Measurements from ENCODE around the gene NAPB.
A peak's percentile ranks its signal among the peaks of the same experiment; 100 is the strongest.

The NAPB gene

GRCh38 chr20:23403751-23404150 is 17.5 kb downstream of the NAPB start:
- DNase-seq = no peak

DNA sequence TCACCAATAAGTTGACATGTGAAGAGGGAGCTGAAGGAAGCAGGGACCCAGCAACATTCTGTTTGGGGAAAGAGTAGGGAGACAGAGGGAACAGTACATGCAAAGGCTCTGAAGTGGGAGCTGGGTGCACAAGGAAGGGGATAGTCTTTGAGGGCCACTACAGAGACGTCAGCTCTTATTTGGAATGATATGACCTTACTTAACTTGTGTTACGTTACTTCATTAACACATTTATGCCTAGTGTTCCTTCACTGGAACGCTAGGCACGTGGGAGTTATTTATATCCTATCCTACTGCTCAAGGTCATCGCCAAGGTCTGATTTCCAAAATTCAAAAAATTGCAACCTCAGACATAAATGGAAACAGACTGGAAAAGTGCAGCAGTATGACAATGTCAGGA is 20.2 kb downstream of the NAPB start:
- DNase-seq = no peak

GRCh38 chr20:23399568-23400241 is 21.6 kb downstream of the NAPB start:
- no peak for DNase-seq

GRCh38 chr20:23397961-23398360 is 23.3 kb downstream of the NAPB start:
- DNase-seq = no peak

DNA sequence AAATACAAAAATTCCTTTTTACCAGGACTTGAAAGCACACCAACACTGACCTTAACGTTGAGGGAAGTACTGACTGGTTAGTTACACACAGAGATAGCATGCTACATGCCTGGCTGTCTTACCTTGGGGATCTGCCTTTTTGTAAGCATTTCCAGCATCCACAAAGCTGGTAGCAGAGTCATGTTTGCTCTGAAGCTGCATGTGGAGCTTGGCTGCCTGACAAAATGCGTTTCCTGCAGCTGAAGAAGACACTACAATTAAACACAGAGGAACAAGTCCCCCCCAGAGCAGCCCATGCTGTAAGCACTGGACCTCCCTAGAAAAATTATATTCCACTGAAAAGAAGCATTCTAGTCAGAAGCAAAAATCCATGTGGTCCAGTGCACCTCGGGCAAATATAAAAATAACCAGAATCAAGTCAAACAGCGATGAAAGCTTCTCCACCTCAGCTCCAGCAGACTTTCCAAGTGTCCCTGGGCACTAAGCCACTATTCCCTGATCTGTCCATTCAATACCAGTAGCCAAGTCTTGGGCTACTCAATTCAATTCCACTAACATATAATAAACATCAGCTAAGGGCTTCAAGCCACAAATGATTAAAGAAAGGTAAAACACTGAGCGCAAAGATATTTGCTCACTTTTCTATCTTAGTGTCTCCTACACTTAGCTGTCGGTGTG is 24.2 kb downstream of the NAPB start:
- DNase-seq = peak in 1 of 2 experiments; percentile 21

DNA sequence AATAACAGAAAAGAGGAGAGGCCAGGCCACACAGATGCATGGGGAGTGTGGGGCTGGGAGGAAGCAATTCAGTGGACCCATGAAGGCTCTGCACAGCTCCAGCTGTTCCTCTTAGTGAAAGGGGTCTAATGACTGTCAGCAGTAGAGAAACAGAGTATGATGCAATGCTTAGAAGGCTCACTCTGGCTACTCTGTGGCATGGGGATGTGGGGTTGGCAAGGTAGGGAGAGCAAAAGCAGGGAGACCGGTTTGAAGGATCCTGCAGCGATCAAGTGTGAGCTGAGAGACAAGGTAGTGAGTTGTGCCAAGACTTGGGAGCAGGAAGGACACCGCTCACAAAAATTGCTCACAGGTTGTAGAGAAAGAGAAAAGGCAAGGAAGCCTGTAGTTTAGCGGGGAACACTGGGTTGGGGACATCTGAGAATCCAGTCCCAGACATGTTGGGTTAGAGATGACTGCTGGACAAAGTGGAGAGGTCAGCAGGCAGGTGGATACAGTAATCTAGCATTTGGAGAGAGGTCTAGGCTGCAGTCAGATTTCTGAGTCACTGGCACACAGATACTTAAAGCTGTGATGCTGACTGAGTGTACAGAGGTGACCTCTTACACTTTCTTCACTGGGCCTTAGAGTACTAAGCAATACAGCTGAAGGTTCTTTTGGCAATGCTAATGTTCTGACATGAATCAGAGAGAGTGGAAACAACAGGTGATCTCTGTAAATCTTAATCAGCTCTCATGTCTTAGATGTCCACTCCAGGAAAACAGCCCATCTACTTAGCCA is 27.1 kb downstream of the NAPB start:
- no peak for DNase-seq

DNA sequence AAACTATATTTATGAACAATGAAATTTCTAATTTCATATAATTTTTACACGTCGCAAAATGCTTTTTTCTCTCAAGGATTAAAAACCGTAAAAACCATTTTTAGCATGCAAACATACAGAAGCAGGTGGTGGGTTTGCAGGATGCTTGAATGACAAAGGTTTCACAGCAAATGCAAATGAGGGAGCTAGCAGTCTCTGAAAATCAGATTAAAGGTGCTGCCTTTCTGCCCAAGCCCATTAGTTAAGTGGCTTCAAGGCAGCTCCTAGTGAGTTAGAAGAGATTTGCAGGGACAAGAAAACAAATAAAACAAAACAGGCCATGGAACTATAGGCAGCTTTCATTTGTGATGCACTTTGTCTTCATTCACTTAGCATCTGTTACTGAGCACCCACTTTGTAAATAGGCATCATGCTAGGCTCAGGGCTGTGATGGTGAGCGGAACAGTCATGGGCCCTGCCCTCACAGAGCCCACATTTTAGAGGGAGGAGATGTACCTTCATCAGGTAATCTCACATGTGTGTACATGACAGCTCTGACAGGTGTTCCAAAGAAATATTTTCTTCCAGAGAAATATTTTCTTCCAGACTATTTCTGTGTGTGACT is 29.5 kb downstream of the NAPB start:
- DNase-seq = no peak

DNA sequence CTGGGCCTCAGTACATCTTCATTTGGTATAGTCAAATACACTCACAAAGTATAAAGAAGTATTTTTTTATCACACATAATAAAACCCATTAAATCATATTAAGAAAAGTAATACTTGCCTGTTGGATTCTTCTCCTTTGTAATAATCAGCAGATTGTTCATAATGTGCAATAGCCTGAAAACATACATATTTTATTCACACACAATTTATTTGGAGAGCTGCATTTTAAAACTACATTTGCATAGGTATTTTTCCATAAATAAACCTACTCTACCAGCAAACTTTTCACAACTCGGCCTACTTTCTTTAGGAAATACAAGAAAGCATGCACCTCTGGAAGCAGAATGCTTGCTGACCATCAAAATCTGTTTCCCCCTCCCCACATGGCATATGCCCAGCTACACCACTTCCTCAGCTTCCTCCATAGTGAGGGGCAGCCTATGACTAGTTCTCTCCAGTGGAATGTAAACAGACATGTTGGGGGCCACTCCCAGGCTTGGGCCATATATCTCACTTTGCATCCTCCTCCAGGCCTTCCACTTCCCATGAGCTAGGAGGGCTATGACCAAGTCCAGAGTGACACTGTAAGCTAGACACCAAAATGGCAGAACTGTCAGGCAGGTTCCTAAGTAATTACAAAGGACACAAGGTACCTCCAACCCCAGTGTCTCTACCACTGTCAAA is 31.1 kb downstream of the NAPB start:
- no peak for DNase-seq

DNA sequence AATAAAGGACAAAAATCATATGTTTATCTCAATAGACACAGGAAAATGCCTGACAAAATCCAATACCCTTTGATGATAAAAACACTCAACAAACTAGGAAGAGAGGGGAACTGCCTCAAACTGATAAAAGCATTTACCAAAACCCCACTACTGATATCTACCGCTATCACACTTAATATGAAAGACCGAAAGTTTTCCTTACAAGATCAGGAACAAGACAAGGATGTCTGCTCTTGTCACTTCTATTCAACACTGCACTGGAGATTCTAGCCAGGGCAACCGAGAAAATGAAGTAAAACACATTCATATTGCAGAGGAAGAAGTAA is 34.2 kb downstream of the NAPB start:
- DNase-seq = no peak

- no peak for DNase-seq
These were observed 34.8 kb downstream of the NAPB start for GRCh38 chr20:23386304-23387117.

DNA sequence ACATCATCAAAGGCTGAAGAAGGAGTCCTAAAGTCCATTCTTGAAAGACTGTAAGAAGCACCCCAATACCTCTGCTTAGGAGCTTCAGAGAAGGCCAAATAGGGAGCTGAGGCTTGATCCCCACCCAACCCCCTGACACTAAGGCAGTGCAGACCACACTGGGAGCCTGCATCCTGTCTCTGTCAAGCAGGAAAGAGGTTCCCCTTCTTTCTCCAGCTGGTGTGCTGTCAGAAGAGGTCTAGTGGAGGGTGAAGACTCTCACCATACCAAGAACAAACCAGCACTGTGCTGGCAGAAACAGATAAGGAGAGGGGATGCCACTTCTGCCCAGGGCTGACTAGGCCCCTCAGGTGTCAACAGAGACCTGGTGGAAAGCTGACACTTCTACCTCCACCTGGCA is 39.4 kb downstream of the NAPB start:
- DNase-seq = no peak

DNA sequence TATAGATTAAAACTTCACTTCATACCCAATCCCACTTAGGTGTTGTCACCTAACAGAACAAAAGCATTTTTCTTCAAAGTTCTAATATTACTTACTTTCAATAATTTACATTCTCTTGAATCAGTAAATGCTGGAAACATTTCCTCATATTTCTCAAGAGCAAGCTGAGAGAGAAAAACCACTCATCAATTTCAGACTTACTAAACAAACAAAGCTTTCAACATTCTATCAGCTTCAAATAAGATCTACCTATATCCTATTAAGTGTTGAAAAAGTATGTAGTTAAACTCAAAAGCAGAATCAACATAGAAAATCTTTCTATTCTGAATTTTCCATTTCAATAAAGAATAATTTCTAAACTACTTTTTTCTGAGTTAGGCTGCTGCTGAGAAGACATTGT is 41.5 kb downstream of the NAPB start:
- no peak for DNase-seq

DNA sequence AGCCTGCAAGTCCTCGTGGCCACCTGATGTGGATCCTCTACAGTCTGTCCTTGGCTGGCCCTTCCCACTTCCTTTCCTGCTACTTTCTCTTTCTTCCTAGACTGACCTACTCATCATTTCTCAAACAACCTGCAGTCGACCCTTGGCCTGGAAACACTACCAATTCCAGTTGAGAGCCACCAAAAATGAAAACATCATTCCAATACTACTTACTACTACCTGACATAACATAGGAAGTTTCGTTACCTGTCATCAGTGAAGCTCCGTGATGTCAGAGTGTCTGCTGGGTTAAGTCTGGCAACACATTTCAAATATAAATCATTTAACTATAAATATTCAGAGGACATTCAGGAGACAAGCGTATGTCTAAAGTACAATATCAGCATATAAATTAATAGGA is 45.5 kb downstream of the NAPB start:
- DNase-seq = no peak

DNA sequence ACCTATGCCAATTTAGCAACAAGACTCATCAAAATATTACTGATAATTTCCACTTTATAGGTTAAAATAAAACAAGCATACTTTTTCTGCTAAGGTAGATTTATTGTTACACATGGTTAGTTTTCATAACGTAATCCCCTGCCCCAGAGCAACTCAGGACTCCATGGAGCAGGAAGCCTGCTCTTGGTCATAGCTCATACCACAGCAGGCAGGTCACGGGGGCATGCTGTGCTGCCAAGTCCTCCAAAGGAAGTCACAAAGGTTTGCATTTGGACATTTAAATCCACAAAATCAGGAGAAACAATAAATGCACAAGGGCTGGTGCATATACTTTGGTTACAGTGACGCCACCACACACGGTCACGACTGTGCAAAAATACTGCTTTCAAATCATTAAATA is 46.8 kb downstream of the NAPB start:
- no peak for DNase-seq

DNA sequence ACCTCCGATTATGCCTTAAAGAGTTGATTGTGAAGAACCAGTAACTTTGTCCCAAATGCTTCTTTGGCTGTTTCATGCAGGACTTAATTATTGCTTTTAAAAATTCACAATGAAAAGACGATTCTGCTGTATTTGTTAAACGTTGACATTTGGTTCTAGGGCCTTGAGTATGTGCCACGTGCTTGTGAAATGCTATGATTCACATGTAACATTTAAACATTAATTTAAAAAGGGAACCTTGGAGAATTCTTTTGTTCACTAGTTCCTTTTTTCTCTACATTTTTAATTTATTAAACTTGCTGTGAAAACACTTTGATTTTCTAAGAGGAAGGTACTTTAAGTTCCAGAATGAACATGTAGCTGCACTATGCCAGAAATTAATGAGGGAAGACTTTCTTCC is 49.8 kb downstream of the NAPB start:
- no peak for DNase-seq

GRCh38 chr20:23370873-23371272 is 50.4 kb downstream of the NAPB start:
- no peak for DNase-seq

GRCh38 chr20:23370274-23370673 is 51.0 kb downstream of the NAPB start:
- DNase-seq = no peak

- DNase-seq = no peak
These were observed 52.0 kb downstream of the NAPB start for GRCh38 chr20:23369072-23369823.

GRCh38 chr20:23368316-23369071 is 52.8 kb downstream of the NAPB start:
- DNase-seq = no peak

- no peak for DNase-seq
These were observed 53.5 kb downstream of the NAPB start for GRCh38 chr20:23367770-23368169.

DNA sequence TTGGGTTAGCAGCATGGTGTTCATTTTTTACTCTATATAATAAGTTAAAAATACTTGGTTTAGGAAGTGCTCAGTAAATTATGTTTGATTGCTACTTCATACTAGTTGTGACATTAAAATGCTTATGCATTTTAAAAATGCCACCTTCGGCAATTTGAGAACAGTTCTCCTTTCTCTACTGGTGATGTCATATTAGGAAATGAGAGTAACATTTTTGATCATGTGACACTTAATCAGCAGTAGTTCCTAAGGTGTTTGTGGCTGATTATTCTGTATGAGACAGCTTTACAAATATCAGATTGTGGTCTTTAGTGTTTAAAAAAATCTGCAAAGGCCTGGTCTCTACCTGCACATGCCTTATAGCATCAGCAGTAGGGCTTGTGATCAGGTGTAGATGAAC is 54.9 kb downstream of the NAPB start:
- DNase-seq = no peak

All from SHP77 (cell line).